Ishikawa (cell line): ENCODE measurements around the gene TRAF3IP1.

Experiments used
- CEBPB ChIP-seq: IDR thresholded peaks from 2 replicates; pipeline ENCODE4 v1.6.1; 2012
- CREB1 ChIP-seq: IDR thresholded peaks from 2 replicates; pipeline ENCODE4 v1.6.1; 2012; ENCODE audit warnings: low read depth
- EGR1 ChIP-seq: IDR thresholded peaks from 2 replicates; pipeline ENCODE4 v1.6.1; 2012
- EP300 ChIP-seq: IDR thresholded peaks from 2 replicates; pipeline ENCODE4 v1.6.1; 2012; ENCODE audit warnings: borderline replicate concordance
- FOXM1 ChIP-seq: IDR thresholded peaks from 2 replicates; pipeline ENCODE4 v1.6.1; 2012; ENCODE audit warnings: low read depth, borderline replicate concordance
- NFIC ChIP-seq: IDR thresholded peaks from 2 replicates; pipeline ENCODE4 v1.6.1; 2012
- RAD21 ChIP-seq: IDR thresholded peaks from 2 replicates; pipeline ENCODE4 v1.6.1; 2012; ENCODE audit warnings: low read depth
- TAF1 ChIP-seq: IDR thresholded peaks from 2 replicates; pipeline ENCODE4 v1.6.1; 2012; ENCODE audit warnings: low read depth, mild to moderate bottlenecking
- TCF12 ChIP-seq: IDR thresholded peaks from 2 replicates; pipeline ENCODE4 v1.6.1; 2012; ENCODE audit warnings: low read depth
- TEAD4 ChIP-seq: IDR thresholded peaks from 2 replicates; pipeline ENCODE4 v1.6.1; 2012
- YY1 ChIP-seq: IDR thresholded peaks from 2 replicates; pipeline ENCODE4 v1.6.1; 2012; ENCODE audit warnings: low read depth
- ZBTB7A ChIP-seq: IDR thresholded peaks from 2 replicates; pipeline ENCODE4 v1.6.1; 2012; ENCODE audit warnings: low read depth
- TF ChIP-seq, protein P1 (sequence below): IDR thresholded peaks from 2 replicates; pipeline ENCODE4 v1.6.1; 2012; ENCODE audit warnings: low read depth, mild to moderate bottlenecking
- TF ChIP-seq, protein P2 (sequence below): IDR thresholded peaks from 2 replicates; pipeline ENCODE4 v1.6.1; 2012
- TF ChIP-seq, protein P3 (sequence below): IDR thresholded peaks from 2 replicates; pipeline ENCODE4 v1.6.1; 2012

TRAF3IP1 gene

DNA sequence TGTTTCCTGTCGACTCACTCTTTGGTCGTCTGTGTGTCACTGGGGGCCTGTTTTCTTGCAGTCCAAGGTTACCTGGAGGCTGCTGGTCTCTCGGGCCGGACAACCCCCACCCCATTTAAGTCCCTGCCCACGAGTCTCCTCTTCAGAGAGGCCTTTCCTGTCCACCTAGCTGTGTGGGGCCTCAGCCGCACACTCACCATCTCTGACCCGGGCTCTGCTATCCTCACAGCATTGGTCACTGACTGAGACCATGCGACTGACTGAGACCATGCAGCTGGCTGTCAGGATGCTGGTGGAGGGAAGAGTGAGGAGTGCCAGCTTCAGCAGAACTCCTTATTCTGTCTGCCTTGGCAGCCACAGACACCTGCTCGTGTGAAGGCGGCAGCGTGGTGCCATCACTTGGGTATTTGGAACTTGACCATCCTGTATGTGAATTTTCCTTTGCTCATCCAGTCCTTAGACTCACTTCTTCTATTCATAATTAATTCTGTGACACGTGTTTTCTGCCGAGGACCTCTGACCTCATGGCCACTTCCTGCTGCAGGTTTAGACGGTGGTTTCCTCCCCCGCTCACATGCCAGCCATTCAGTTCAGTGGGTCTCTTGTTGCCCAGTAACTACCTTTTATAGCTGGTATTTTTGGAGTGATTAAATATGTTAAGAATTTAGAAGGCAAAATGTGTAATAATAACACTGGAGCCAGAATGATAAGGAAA, 58.9 kb downstream of the TRAF3IP1 start:
- no peak for TF ChIP-seq CREB1
- no peak for TF ChIP-seq EGR1
- TF ChIP-seq, protein P1, sequence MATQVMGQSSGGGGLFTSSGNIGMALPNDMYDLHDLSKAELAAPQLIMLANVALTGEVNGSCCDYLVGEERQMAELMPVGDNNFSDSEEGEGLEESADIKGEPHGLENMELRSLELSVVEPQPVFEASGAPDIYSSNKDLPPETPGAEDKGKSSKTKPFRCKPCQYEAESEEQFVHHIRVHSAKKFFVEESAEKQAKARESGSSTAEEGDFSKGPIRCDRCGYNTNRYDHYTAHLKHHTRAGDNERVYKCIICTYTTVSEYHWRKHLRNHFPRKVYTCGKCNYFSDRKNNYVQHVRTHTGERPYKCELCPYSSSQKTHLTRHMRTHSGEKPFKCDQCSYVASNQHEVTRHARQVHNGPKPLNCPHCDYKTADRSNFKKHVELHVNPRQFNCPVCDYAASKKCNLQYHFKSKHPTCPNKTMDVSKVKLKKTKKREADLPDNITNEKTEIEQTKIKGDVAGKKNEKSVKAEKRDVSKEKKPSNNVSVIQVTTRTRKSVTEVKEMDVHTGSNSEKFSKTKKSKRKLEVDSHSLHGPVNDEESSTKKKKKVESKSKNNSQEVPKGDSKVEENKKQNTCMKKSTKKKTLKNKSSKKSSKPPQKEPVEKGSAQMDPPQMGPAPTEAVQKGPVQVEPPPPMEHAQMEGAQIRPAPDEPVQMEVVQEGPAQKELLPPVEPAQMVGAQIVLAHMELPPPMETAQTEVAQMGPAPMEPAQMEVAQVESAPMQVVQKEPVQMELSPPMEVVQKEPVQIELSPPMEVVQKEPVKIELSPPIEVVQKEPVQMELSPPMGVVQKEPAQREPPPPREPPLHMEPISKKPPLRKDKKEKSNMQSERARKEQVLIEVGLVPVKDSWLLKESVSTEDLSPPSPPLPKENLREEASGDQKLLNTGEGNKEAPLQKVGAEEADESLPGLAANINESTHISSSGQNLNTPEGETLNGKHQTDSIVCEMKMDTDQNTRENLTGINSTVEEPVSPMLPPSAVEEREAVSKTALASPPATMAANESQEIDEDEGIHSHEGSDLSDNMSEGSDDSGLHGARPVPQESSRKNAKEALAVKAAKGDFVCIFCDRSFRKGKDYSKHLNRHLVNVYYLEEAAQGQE = no peak
- TF ChIP-seq, protein P2, sequence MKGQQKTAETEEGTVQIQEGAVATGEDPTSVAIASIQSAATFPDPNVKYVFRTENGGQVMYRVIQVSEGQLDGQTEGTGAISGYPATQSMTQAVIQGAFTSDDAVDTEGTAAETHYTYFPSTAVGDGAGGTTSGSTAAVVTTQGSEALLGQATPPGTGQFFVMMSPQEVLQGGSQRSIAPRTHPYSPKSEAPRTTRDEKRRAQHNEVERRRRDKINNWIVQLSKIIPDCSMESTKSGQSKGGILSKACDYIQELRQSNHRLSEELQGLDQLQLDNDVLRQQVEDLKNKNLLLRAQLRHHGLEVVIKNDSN = no peak
- TF ChIP-seq YY1 = no peak
- no peak for TF ChIP-seq ZBTB7A
- no peak for TF ChIP-seq RAD21
- no peak for TF ChIP-seq EP300
- no peak for TF ChIP-seq TEAD4

DNA sequence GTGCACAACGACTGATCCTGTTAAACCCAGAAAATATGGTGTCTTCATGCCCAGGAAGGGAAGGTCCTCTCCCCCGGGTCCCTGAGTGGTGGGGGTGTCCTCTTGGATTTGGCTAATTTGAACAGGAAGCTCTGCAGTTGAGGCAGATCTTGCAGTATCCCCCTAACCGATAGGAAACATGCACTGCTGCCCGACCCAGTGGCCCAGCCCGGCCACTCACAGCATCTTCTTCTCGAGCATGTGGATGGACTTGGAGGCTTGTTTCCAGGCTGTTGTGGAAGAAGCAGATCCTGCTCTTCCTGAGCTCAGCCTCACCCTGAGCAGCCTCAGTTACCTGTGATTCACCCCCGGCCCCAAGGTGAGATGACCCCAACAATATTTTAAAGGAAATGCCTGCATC, 60.0 kb downstream of the TRAF3IP1 start:
- TF ChIP-seq, protein P3, sequence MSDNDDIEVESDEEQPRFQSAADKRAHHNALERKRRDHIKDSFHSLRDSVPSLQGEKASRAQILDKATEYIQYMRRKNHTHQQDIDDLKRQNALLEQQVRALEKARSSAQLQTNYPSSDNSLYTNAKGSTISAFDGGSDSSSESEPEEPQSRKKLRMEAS = no peak
- TF ChIP-seq NFIC (no peak), CREB1 (no peak), TEAD4 (no peak), CEBPB (no peak), RAD21 (no peak), TCF12 (no peak)
- TF ChIP-seq, protein P2 = no peak

DNA sequence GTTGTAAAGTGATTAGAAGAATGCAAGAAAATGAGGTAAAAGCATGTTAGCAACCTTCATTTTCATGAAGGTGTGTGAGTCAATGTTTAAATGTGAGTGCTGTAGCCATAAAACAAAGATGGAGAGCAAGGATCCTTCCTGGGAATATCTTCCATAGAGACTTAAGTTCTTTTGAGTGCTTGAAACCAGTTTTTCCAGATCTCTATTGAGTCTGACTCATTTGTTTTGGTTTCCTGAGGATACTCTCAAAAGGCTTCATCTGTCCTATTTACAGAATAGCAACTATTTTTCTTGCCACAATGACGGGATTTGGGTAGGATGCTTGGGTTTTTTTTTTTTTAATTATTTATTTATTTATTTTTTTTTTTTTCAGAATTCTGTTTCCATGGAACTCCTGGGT, 60.5 kb downstream of the TRAF3IP1 start:
- TF ChIP-seq CEBPB (no peak), RAD21 (no peak)

DNA sequence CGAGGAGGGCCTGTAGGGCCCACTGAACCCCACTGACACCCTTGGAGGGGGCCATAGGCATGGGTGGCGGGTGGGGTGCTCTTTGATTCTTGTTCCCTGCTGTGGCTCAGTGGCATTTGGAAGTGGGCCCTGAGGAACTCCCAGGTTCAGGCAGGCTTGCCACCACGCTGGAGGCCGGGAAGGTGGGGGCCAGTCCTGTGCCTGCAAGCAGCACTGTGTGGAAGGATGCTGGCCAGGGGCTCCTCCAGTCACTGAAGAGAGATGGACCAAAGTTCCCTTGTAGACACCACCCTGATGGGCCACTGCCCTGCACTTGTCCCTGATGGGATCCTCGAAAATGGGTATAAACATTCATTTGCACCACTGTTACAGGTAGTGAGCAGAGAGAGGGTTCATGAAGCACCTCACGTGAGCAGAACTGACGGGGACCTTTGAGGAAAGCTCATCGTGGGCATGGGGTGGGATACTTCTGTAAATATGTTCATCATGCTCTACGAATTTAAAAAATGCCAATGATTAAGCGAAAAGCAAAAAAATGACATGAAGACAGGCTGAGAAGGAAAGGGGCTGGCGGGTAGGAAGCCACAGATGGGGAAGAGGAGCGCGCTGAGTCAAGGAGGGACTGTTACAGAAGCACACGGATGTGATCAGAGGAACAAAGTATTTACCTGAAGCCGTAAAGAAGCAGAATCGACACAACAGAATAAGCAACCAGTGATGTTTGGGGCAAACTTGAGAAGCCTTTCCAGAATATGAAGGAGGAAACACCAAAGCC, 61.2 kb downstream of the TRAF3IP1 start:
- TF ChIP-seq TEAD4 (no peak), EP300 (no peak), TCF12 (no peak), RAD21 (no peak), NFIC (no peak), ZBTB7A (no peak), CEBPB (no peak), EGR1 (no peak), FOXM1 (no peak), YY1 (no peak), CREB1 (no peak), TAF1 (no peak)
- TF ChIP-seq, protein P3 = no peak
- TF ChIP-seq, protein P2 = no peak

DNA sequence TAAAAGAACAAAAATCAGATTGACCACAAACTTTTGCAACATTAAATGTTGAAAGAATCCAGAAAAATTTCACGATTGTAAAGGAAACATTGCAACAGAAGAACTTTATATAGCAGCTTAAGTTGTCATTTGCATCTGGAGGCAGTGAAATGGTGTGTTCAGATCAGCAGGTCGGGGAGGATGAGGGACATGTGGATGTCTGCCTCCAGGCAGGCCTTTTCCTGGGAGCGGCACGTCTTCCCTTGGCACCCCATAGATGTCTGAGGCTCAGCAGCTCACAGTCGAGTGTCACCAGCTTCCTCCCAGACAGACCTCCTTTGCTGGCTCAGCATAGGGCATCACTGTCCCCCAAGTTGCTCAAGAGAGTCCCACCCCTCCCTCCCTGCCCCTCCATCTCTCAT, 62.1 kb downstream of the TRAF3IP1 start:
- TF ChIP-seq, protein P2 = no peak
- TF ChIP-seq TEAD4 (no peak), TAF1 (no peak), RAD21 (no peak), TCF12 (no peak), YY1 (no peak), EP300 (no peak), EGR1 (no peak), NFIC (no peak), FOXM1 (no peak), CEBPB (no peak), ZBTB7A (no peak)
- TF ChIP-seq, protein P1 = no peak
- TF ChIP-seq, protein P3 = no peak
